Activated T-helper 1 cell treated with anti-CD3 and anti-CD28 coated beads, Interleukin-12 subunit alpha, Interleukin-12 subunit beta, Interleukin-2, Interleukin-4 antibody, amounts not matched to agents 30 ng/mL and 10 ng/mL and 1 ng/mL, durations not matched to agents 14 hours and 24 hours and 36 hours (primary cell): ENCODE results near the gene C1QTNF3. TPM values are rescaled to one million over a fixed set of nuclear protein-coding genes. Genes with fewer than 3 reads are reported as not detected.

Experiments
- DNase-seq: peaks from one replicate; pipeline ENCODE4 v3.0.0; 2021; ENCODE audit warnings: low spot score
- H3K27ac Mint-ChIP-seq: one replicate; pipeline ENCODE4 v1.8.0; 2021; ENCODE audit warnings: mild to moderate bottlenecking, mixed read lengths
- H3K27me3 Mint-ChIP-seq: one replicate; pipeline ENCODE4 v1.8.0; 2022; ENCODE audit warnings: mild to moderate bottlenecking, moderate library complexity, mixed read lengths; ENCODE audit not compliant: insufficient read depth
- H3K36me3 Mint-ChIP-seq: one replicate; pipeline ENCODE4 v1.8.0; 2021; ENCODE audit warnings: low read depth, mixed read lengths
- H3K4me1 Mint-ChIP-seq: one replicate; pipeline ENCODE4 v1.8.0; 2021; ENCODE audit warnings: low read depth, mixed read lengths
- H3K4me3 Mint-ChIP-seq: one replicate; pipeline ENCODE4 v1.8.0; 2021; ENCODE audit warnings: mild to moderate bottlenecking, moderate library complexity, mixed read lengths
- H3K9me3 Mint-ChIP-seq: one replicate; pipeline ENCODE4 v1.8.0; 2021; ENCODE audit warnings: mixed read lengths
- intact Hi-C: fragments of 100-400 bp; cut with micrococcal nuclease; formaldehyde crosslinking; loops from one replicate; pipeline ENCODE4 v1.15.1; 2024
- total RNA-seq: library from RNA; stranded (reverse); gene quantifications from 2 replicates; pipeline ENCODE4 v1.2.3, GENCODE V29; 2022

Gene C1QTNF3
- total RNA-seq, 1 donor from 2014 or later, result 1.8 TPM

DNA sequence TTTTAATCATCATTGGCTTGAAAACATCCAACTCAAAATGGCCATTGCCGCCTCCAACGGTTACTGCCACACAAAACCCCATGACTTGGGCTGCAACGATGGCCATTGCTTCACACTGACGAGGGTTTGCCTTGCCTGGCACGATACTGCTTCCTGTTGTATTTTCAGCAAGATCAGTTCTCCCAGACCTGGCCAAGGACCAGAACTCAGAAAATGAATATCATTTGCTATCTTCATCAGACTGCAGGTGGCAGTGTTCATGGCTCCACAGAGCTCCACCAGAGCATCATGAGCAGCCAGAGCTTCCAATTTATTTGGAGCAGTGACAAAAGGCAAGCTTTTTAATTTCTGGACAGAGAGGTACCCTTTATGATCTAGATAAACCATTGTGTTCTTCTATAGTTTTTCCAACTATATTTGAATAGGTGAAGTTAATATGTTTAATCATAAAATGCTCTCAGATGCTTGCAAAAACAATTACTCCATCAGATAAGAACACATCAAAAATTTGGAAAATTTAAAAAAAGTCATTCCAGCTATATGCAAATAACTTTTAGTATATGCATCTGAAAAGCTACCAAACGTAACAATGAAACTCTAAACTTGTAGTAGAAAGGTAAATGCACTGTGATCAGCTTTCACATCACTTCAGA, 45.6 kb downstream of the C1QTNF3 start:
- Mint-ChIP-seq H3K27me3 (no peaks in the 10 kb centered on the region), H3K4me1 (peaks cover 29% of the 10 kb centered on the region), H3K9me3 (no peaks in the 10 kb centered on the region), H3K4me3 (no peak overlapping the region), H3K36me3 (peaks cover 10% of the 10 kb centered on the region), H3K27ac (no peak overlapping the region)
- no peak for DNase-seq
- intact Hi-C loops, result loop anchor here (1.0 kb wide), 2 partner anchors 10 to 468 kb away; no protein-coding TSS in a partner anchor

- Mint-ChIP-seq H3K27ac (no peak overlapping the region), H3K9me3 (no peaks in the 10 kb centered on the region), H3K4me3 (no peak overlapping the region), H3K36me3 (peaks cover 8% of the 10 kb centered on the region), H3K4me1 (peaks cover 28% of the 10 kb centered on the region), H3K27me3 (no peaks in the 10 kb centered on the region)
- intact Hi-C loops, result no loop called here
- no peak for DNase-seq
Measured at GRCh38 chr5:33995865-33996264, 47.1 kb downstream of the C1QTNF3 start.

DNA sequence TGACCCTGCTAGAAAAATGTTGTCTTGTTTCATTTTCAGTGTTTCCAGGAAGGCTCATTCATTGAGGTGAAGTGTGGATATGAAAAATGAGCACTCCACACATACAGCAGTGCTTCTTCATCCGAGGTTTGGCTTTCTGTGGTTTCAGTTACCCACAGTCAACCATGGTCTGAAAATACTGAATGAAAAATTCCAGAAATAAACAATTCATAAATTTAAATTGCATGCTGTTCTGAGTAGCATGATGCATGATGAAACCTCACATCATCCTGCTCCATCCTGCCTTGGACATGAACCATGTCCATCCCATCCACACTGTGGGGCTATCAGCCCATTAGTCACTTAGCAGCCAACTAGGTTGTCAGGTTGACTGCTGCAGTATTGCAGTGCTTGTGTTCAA, 48.2 kb downstream of the C1QTNF3 start:
- Mint-ChIP-seq H3K4me3 (no peak overlapping the region), H3K27ac (peak overlapping the region; percentile 5), H3K4me1 (peaks cover 28% of the 10 kb centered on the region), H3K9me3 (no peaks in the 10 kb centered on the region), H3K36me3 (peaks cover 8% of the 10 kb centered on the region), H3K27me3 (no peaks in the 10 kb centered on the region)
- intact Hi-C loops, result no loop called here
- no peak for DNase-seq

GRCh38 chr5:33992864-33993263, 50.1 kb downstream of the C1QTNF3 start:
- Mint-ChIP-seq H3K4me3 (no peak overlapping the region), H3K4me1 (peaks cover 28% of the 10 kb centered on the region), H3K9me3 (peaks cover 11% of the 10 kb centered on the region), H3K27ac (no peak overlapping the region), H3K27me3 (no peaks in the 10 kb centered on the region), H3K36me3 (peaks cover 23% of the 10 kb centered on the region)
- DNase-seq, result no peak
- intact Hi-C loops, result no loop called here

GRCh38 chr5:33985447-33985846, 57.6 kb downstream of the C1QTNF3 start:
- Mint-ChIP-seq H3K4me1 (no peaks in the 10 kb centered on the region), H3K36me3 (peaks cover 20% of the 10 kb centered on the region), H3K9me3 (peaks cover 12% of the 10 kb centered on the region), H3K27me3 (no peaks in the 10 kb centered on the region), H3K4me3 (no peak overlapping the region), H3K27ac (no peak overlapping the region)
- no peak for DNase-seq
- intact Hi-C loops, result no loop called here

DNA sequence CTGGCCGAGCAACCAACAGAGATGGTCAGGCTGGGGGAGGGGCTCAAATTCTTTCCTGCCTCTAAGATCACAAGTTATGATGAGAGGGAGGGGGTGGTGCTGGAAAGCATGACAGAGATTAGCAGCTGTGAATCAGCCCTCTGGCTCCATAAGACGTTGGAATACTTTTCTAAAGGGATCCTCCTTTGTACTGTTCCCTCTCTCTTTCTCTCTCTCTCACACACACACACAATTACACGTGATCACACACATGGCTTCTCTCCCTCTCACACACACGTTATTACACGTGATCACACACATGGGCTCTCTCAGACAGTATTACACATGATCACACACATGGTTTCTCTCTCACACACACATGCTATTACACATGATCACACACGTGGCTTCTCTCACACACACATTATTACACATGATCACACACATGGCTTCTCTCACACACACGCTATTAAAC, 58.3 kb downstream of the C1QTNF3 start, which contains the start of gene SLC45A2:
Gene SLC45A2 (minus strand): TSS at position 23 of the 454 bp plus-strand sequence. CDS start 110 bp downstream, outside the sequence.
- intact Hi-C loops, result no loop called here
- no peak within 1 kb of the TSS for H3K27ac Mint-ChIP-seq
- H3K9me3 Mint-ChIP-seq, result peaks cover 12% of the 10 kb centered on the region
- H3K4me1 Mint-ChIP-seq, result no peaks in the 10 kb centered on the region
- DNase-seq, result no peak
- peaks cover 20% of the 10 kb centered on the region for H3K36me3 Mint-ChIP-seq
- no peak within 1 kb of the TSS for H3K4me3 Mint-ChIP-seq
- no peaks in the 10 kb centered on the region for H3K27me3 Mint-ChIP-seq

DNA sequence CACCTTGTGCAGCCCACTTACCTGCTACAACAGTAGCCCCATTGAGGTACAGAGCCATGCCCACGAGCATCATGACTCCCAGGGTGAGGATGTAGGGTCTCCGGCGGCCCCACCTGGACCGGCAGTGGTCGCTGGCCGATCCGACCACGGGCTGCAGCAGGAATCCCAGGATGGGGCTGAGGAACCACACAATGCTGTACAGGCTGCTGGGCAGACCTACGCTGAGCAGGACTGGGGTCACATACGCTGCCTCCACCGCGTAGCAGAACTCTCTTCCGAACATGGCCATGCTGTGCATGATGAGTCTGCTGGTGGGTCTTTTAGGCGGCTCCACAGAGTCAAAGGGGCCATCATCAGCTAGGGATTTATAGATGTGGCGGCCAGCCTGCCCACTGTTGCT, 58.8 kb downstream of the C1QTNF3 start:
- no peak for DNase-seq
- intact Hi-C loops, result no loop called here
- H3K4me3 Mint-ChIP-seq, result no peak overlapping the region
- peaks cover 12% of the 10 kb centered on the region for H3K9me3 Mint-ChIP-seq
- H3K36me3 Mint-ChIP-seq, result peaks cover 17% of the 10 kb centered on the region
- no peaks in the 10 kb centered on the region for H3K27me3 Mint-ChIP-seq
- no peaks in the 10 kb centered on the region for H3K4me1 Mint-ChIP-seq
- H3K27ac Mint-ChIP-seq, result no peak overlapping the region

- Mint-ChIP-seq H3K4me1 (no peaks in the 10 kb centered on the region), H3K27me3 (peaks cover 3% of the 10 kb centered on the region), H3K36me3 (no peaks in the 10 kb centered on the region), H3K4me3 (no peak overlapping the region), H3K9me3 (no peaks in the 10 kb centered on the region), H3K27ac (no peak overlapping the region)
- no peak for DNase-seq
- intact Hi-C loops, result no loop called here
Measured at GRCh38 chr5:33981408-33982162, 61.4 kb downstream of the C1QTNF3 start.

GRCh38 chr5:33980030-33980429, 63.0 kb downstream of the C1QTNF3 start:
- no peaks in the 10 kb centered on the region for H3K36me3 Mint-ChIP-seq
- peaks cover 3% of the 10 kb centered on the region for H3K27me3 Mint-ChIP-seq
- H3K4me3 Mint-ChIP-seq, result no peak overlapping the region
- H3K4me1 Mint-ChIP-seq, result no peaks in the 10 kb centered on the region
- intact Hi-C loops, result no loop called here
- no peak for DNase-seq
- H3K9me3 Mint-ChIP-seq, result no peaks in the 10 kb centered on the region
- H3K27ac Mint-ChIP-seq, result no peak overlapping the region

DNA sequence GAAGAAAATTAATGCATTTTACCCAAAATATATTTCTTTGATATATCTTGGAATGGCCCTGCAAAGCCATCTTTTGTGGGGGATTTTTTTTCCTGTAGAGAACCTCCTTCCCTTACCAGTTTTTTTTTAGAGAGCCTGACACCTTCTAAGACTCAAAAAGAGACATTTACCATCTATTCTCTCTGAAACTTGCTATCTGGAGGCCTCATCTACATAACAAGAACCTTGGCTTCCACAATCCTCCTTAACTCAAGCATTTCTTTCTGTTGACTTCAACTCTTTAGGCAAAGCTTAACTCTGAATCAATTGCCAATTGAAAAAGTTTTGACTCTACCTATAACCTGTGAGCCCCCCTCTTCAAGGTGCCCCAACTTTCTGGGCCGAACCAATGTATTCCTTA, 64.7 kb downstream of the C1QTNF3 start:
- Mint-ChIP-seq H3K27me3 (peaks cover 3% of the 10 kb centered on the region), H3K4me1 (peaks cover 8% of the 10 kb centered on the region)
- intact Hi-C loops, result no loop called here

GRCh38 chr5:33976307-33976706, 66.7 kb downstream of the C1QTNF3 start:
- peaks cover 9% of the 10 kb centered on the region for H3K4me1 Mint-ChIP-seq
- H3K9me3 Mint-ChIP-seq, result no peaks in the 10 kb centered on the region
- no peak overlapping the region for H3K4me3 Mint-ChIP-seq
- H3K36me3 Mint-ChIP-seq, result peaks cover 2% of the 10 kb centered on the region
- H3K27ac Mint-ChIP-seq, result no peak overlapping the region
- intact Hi-C loops, result no loop called here
- DNase-seq, result no peak
- peaks cover 3% of the 10 kb centered on the region for H3K27me3 Mint-ChIP-seq

More for the DNA sequence above, 64.7 kb downstream of the C1QTNF3 start:
- no peak overlapping the region for H3K4me3 Mint-ChIP-seq
- H3K36me3 Mint-ChIP-seq, result peaks cover 2% of the 10 kb centered on the region
- H3K9me3 Mint-ChIP-seq, result no peaks in the 10 kb centered on the region
- no peak overlapping the region for H3K27ac Mint-ChIP-seq
- DNase-seq, result no peak

DNA sequence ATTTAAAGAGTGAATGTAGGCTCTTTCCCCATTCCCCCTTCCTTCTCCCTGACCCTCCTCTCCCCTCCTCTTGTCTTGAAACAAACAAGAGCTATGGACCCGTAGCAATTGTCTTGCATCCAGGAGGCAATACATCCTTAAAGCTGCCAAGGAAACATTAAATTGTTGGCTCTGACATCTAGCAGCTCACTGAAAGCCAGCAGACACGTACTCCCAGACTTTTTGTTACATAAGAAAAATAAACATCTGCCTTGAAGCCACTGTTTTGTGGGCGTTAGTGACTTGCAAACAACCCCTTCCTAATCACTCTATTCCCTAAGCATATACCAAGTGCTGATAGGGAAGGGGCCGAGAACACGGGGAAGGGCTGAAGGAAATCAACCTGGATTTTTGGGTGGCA, 67.2 kb downstream of the C1QTNF3 start:
- Mint-ChIP-seq H3K4me1 (peaks cover 9% of the 10 kb centered on the region), H3K9me3 (no peaks in the 10 kb centered on the region), H3K36me3 (peaks cover 2% of the 10 kb centered on the region), H3K27me3 (peaks cover 3% of the 10 kb centered on the region), H3K4me3 (no peak overlapping the region), H3K27ac (no peak overlapping the region)
- intact Hi-C loops, result no loop called here
- DNase-seq, result no peak

- intact Hi-C loops, result no loop called here
- Mint-ChIP-seq H3K27me3 (peaks cover 3% of the 10 kb centered on the region), H3K4me3 (no peak overlapping the region), H3K4me1 (peaks cover 9% of the 10 kb centered on the region), H3K9me3 (no peaks in the 10 kb centered on the region), H3K36me3 (peaks cover 2% of the 10 kb centered on the region), H3K27ac (no peak overlapping the region)
- no peak for DNase-seq
Measured at GRCh38 chr5:33973271-33973670, 69.7 kb downstream of the C1QTNF3 start.
